Osteocyte (in vitro differentiated cells): ENCODE results near the gene DSTYK. TPM values are rescaled to one million over a fixed set of nuclear protein-coding genes. Genes with fewer than 3 reads are reported as not detected.

ENCODE experiments used
- DNase-seq: peaks from one replicate; pipeline ENCODE4 v3.0.0; 2021; ENCODE audit warnings: mixed read lengths; ENCODE audit not compliant: unreplicated experiment; ENCODE audit errors: extremely low spot score
- H3K27ac Mint-ChIP-seq: one replicate; pipeline ENCODE4 v1.8.0; 2021; ENCODE audit warnings: mild to moderate bottlenecking, mixed read lengths; ENCODE audit not compliant: unreplicated experiment
- H3K27me3 Mint-ChIP-seq: one replicate; pipeline ENCODE4 v1.8.0; 2021; ENCODE audit warnings: mixed read lengths; ENCODE audit not compliant: unreplicated experiment
- H3K36me3 Mint-ChIP-seq: one replicate; pipeline ENCODE4 v1.8.0; 2021; ENCODE audit warnings: mixed read lengths; ENCODE audit not compliant: unreplicated experiment
- H3K4me1 Mint-ChIP-seq: one replicate; pipeline ENCODE4 v1.8.0; 2021; ENCODE audit warnings: mixed read lengths; ENCODE audit not compliant: unreplicated experiment
- H3K4me3 Mint-ChIP-seq: one replicate; pipeline ENCODE4 v1.8.0; 2021; ENCODE audit warnings: mild to moderate bottlenecking, moderate library complexity, mixed read lengths; ENCODE audit not compliant: unreplicated experiment
- H3K9me3 Mint-ChIP-seq: one replicate; pipeline ENCODE4 v1.8.0; 2021; ENCODE audit warnings: mixed read lengths; ENCODE audit not compliant: unreplicated experiment
- total RNA-seq: library from RNA; stranded (reverse); gene quantifications from 2 replicates; pipeline ENCODE4 v1.2.1, GENCODE V29; 2021
- TF ChIP-seq, protein P1 (sequence below): fragments of 200-600 bp; sonication (generic); IDR thresholded peaks from 2 replicates; pipeline ENCODE4 v1.5.0; 2021; ENCODE audit warnings: antibody characterized with exemption, mild to moderate bottlenecking, moderate library complexity

DSTYK gene
- total RNA-seq, 1 donor from 2014 or later: 15.3 TPM

DNA sequence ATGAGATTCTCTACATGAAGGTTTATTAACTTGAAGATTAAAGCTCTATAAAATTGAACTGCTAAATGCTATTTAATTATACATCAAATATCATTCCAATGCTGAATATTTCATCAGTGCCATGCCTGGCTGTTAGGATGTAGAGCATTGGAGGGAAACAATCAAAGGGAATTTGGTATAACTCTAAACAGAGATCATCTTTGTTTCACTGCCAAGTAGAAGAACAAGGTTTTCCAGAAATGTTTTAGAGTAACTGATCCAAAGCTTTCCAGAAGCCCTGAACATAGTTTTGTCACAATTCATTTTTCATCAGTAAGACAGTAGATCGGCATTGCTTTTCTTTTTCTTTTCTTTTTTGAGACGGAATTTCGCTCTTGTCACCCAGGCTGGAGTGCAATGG, 5.9 kb upstream of the DSTYK start:
- Mint-ChIP-seq H3K9me3 (no peaks in the 10 kb centered on the region), H3K27me3 (peaks cover 28% of the 10 kb centered on the region), H3K4me3 (no peak overlapping the region), H3K4me1 (no peaks in the 10 kb centered on the region), H3K27ac (no peak overlapping the region), H3K36me3 (no peaks in the 10 kb centered on the region)
- DNase-seq: no peak
- TF ChIP-seq, protein P1, sequence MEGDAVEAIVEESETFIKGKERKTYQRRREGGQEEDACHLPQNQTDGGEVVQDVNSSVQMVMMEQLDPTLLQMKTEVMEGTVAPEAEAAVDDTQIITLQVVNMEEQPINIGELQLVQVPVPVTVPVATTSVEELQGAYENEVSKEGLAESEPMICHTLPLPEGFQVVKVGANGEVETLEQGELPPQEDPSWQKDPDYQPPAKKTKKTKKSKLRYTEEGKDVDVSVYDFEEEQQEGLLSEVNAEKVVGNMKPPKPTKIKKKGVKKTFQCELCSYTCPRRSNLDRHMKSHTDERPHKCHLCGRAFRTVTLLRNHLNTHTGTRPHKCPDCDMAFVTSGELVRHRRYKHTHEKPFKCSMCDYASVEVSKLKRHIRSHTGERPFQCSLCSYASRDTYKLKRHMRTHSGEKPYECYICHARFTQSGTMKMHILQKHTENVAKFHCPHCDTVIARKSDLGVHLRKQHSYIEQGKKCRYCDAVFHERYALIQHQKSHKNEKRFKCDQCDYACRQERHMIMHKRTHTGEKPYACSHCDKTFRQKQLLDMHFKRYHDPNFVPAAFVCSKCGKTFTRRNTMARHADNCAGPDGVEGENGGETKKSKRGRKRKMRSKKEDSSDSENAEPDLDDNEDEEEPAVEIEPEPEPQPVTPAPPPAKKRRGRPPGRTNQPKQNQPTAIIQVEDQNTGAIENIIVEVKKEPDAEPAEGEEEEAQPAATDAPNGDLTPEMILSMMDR: no peak

DNA sequence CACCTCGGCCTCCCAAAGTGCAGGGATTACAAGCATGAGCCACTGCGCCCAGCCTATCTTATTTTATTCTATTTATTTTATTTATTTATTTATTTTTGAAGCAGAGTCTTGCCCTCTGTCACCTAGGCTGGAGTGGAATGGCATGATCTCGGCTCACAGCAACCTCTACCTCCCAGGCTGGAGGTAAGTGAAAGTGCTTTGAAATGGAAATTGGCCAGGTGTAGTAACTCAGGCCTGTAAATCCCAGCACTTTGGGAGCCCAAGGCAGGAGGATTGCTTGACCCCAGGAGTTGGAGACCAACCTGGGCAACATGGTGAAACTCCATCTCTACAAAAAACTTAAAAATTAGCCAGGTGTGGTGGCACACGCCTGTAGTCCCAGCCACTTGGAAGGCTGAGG, 5.1 kb upstream of the DSTYK start:
- H3K4me3 Mint-ChIP-seq: no peak overlapping the region
- TF ChIP-seq, protein P1: no peak
- H3K27ac Mint-ChIP-seq: no peak overlapping the region
- no peak for DNase-seq
- peaks cover 28% of the 10 kb centered on the region for H3K27me3 Mint-ChIP-seq
- no peaks in the 10 kb centered on the region for H3K36me3 Mint-ChIP-seq
- no peaks in the 10 kb centered on the region for H3K9me3 Mint-ChIP-seq
- H3K4me1 Mint-ChIP-seq: peaks cover 3% of the 10 kb centered on the region

DNA sequence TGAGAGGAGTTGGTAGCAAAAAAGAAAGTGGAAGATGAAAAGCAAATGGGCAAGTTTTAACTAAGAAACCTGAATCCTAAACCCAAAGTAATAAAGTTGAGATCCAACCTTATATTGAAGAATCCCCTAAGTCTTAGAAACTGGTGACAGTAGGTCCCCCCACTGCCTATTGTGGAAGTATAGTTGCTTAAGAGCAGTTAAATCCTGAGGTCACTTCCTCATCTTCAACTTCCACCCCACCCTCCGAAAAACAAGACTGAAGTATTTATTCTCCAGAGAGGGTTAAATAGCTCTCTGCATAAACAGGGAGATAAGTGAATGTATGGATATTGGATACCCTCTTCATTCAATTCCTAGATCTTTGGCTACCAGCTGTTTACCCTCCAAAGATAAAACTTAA, 3.3 kb upstream of the DSTYK start:
- TF ChIP-seq, protein P1: no peak
- no peak overlapping the region for H3K4me3 Mint-ChIP-seq
- no peaks in the 10 kb centered on the region for H3K9me3 Mint-ChIP-seq
- H3K36me3 Mint-ChIP-seq: no peaks in the 10 kb centered on the region
- no peak overlapping the region for H3K27ac Mint-ChIP-seq
- peaks cover 28% of the 10 kb centered on the region for H3K27me3 Mint-ChIP-seq
- DNase-seq: no peak
- H3K4me1 Mint-ChIP-seq: peaks cover 14% of the 10 kb centered on the region

DNA sequence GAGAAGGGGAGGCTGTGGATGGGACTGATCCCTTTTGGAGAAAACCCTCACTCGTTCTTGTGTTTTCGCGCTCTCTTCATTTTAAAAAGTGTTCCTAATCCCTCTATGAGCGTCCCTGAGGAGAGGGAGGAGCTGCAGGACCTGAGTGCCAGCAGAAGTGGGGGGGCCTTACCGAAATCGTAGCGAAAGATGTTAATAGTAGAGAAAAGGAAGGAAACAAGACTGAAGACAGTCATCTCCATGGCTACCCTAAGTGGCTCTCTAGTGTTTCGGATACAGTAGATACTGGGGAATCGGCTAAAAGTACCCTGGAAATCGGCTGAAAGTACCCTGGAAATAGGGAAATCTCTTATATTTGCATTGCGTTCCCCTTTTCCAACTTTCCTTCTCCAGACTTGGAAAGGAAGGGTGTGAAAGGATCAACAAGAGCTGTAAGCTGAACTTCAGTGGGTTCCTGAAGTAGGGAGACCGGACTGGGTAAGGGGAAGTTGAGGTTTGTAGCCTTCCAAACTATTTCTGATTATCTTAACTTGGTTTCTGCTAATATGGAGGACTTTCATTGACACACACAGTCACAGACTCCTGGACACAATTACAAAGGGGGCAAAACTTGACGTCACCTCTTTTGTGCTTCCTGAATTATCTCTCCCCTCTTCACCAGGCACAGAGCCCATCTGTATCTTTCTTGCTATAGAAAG, 486 bp upstream of the DSTYK start:
- TF ChIP-seq, protein P1: no peak
- Mint-ChIP-seq H3K4me1 (peaks cover 15% of the 10 kb centered on the region), H3K36me3 (no peaks in the 10 kb centered on the region), H3K4me3 (peak overlapping the region; percentile 95), H3K27ac (peak overlapping the region; percentile 97), H3K27me3 (peaks cover 16% of the 10 kb centered on the region), H3K9me3 (no peaks in the 10 kb centered on the region)
- no peak for DNase-seq

DNA sequence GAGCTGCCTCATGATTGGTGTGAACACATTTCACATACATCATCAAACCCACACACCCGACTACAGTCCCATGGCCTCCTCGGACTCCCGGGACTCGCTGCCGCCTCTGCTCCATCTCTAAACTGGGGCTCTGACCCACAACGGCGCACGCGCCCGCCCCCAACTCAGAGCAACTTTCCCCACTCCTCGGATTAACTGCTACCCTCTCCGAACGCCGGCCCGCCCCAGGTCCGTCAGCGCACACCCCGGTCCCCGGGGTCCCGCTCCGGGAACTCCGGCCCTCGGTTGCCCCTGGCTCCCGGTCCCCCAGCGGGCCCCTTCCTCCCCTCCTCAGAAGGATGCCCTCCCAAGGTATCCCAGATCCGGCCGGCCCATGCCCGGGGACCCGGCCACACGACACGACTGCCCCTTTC, 740 bp downstream of the DSTYK start:
- peaks cover 15% of the 10 kb centered on the region for H3K4me1 Mint-ChIP-seq
- H3K4me3 Mint-ChIP-seq: peak overlapping the region; percentile 95
- peaks cover 12% of the 10 kb centered on the region for H3K27me3 Mint-ChIP-seq
- TF ChIP-seq, protein P1: no peak
- no peaks in the 10 kb centered on the region for H3K36me3 Mint-ChIP-seq
- no peak for DNase-seq
- no peaks in the 10 kb centered on the region for H3K9me3 Mint-ChIP-seq
- H3K27ac Mint-ChIP-seq: peak overlapping the region; percentile 97
